Keratinocyte (primary cell): ENCODE data around the gene FAM53B. TPM values are rescaled to one million over a fixed set of nuclear protein-coding genes. Genes with fewer than 3 reads are reported as not detected.

Experiments used
- DNase-seq: peaks from one replicate; pipeline ENCODE4 v3.0.0-alpha.2; 2011; ENCODE audit warnings: low read depth, missing footprints, low spot score
- FAIRE-seq: peaks from 2 replicates; lab custom pipeline; 2011; peaks lifted over from hg19 to GRCh38; lab: Jason Lieb, UNC
- H2AFZ ChIP-seq: 2 replicates; pipeline ENCODE4 v1.6.0; 2012; ENCODE audit warnings: low read length, control low read depth, inconsistent platforms; ENCODE audit not compliant: control insufficient read depth
- H3K27ac ChIP-seq: 2 replicates; pipeline ENCODE4 v1.5.1; 2011; ENCODE audit warnings: low read length; ENCODE audit not compliant: control insufficient read depth, insufficient read depth
- H3K27me3 ChIP-seq: 3 replicates; pipeline ENCODE4 v1.6.0; 2011; ENCODE audit warnings: low read length; ENCODE audit not compliant: control insufficient read depth, insufficient read depth; ENCODE audit errors: extremely low read depth
- H3K36me3 ChIP-seq, 2 experiments: 2 replicates in 1 of 2; 3 replicates in 1 of 2; pipeline ENCODE4 v1.5.1; 2011; ENCODE audit warnings: low read length in 2 of 2, mild to moderate bottlenecking in 1 of 2; ENCODE audit not compliant: control insufficient read depth in 2 of 2, insufficient read depth in 2 of 2; ENCODE audit errors: extremely low read depth in 1 of 2
- H3K4me1 ChIP-seq: 3 replicates; pipeline ENCODE4 v1.5.1; 2011; ENCODE audit warnings: low read length; ENCODE audit not compliant: control insufficient read depth, insufficient read depth; ENCODE audit errors: extremely low read depth
- H3K4me2 ChIP-seq: 3 replicates; pipeline ENCODE4 v1.6.0; 2011; ENCODE audit warnings: low read depth, low read length; ENCODE audit not compliant: control insufficient read depth, insufficient read depth; ENCODE audit errors: extremely low read depth
- H3K4me3 ChIP-seq, 3 experiments: fragments of 200-600 bp in 1 of 3; sonication (generic) in 1 of 3; 2 replicates in 2 of 3; 3 replicates in 1 of 3; pipeline ENCODE4 v1.5.1; 2011 to 2016; ENCODE audit warnings: low read length in 3 of 3, mild to moderate bottlenecking in 3 of 3, control low read depth in 2 of 3, inconsistent platforms in 1 of 3, low read depth in 1 of 3, mixed read lengths in 1 of 3, mixed run types in 1 of 3, moderate library complexity in 1 of 3; ENCODE audit not compliant: control insufficient read depth in 2 of 3, insufficient read depth in 2 of 3; ENCODE audit errors: extremely low read depth in 1 of 3
- H3K79me2 ChIP-seq: 2 replicates; pipeline ENCODE4 v1.6.0; 2012; ENCODE audit warnings: low read length; ENCODE audit not compliant: control insufficient read depth, insufficient read depth
- H3K9ac ChIP-seq: 3 replicates; pipeline ENCODE4 v1.6.0; 2011; ENCODE audit warnings: low read length; ENCODE audit not compliant: control insufficient read depth, insufficient read depth; ENCODE audit errors: extremely low read depth
- H3K9me1 ChIP-seq: 3 replicates; pipeline ENCODE4 v1.6.0; 2011; ENCODE audit warnings: low read length; ENCODE audit not compliant: control insufficient read depth, insufficient read depth; ENCODE audit errors: extremely low read depth
- H3K9me3 ChIP-seq: 2 replicates; pipeline ENCODE4 v1.5.1; 2012; ENCODE audit warnings: low read depth, low read length; ENCODE audit not compliant: control insufficient read depth
- H4K20me1 ChIP-seq: 3 replicates; pipeline ENCODE4 v1.6.0; 2011; ENCODE audit warnings: low read length; ENCODE audit not compliant: control insufficient read depth, insufficient read depth; ENCODE audit errors: extremely low read depth
- CTCF ChIP-seq, 3 experiments: IDR thresholded peaks in 1 of 3; conservative IDR thresholded peaks in 1 of 3; optimal IDR thresholded peaks in 1 of 3; 2 replicates in 2 of 3; 3 replicates in 1 of 3; pipeline versions ENCODE3 to v1.5.1; 2011; ENCODE audit warnings: low read length in 3 of 3, mild to moderate bottlenecking in 3 of 3, moderate library complexity in 2 of 3, control low read depth in 1 of 3, inconsistent platforms in 1 of 3; ENCODE audit not compliant: insufficient read depth in 2 of 3; ENCODE audit errors: extremely low read depth in 1 of 3
- EZH2 ChIP-seq: IDR thresholded peaks from one replicate; pipeline ENCODE4 v1.6.1; 2012; ENCODE audit warnings: inconsistent platforms, mild to moderate bottlenecking, low read length, moderate library complexity
- dilution Hi-C: fragments of 300-500 bp; cut with MboI; formaldehyde crosslinking; loops from one replicate; pipeline ENCODE4 v1.7.0; 2020; ENCODE audit warnings: low sequenced_read_pairs; ENCODE audit not compliant: extremely low pct_ligation_motif_present
- polyA plus RNA-seq, 5 experiments: library from polyadenylated mRNA; depleted of rRNA in 3 of 5; stranded (reverse) in 3 of 5; stranded (forward) in 1 of 5; unstranded in 1 of 5; fragments of >200 nt; gene quantifications; 1 replicate in 1 of 5; 2 replicates in 3 of 5; 3 replicates in 1 of 5; pipeline versions ENCODE4 v1.2.1 to v1.2.3, GENCODE V29; 2011 to 2012; ENCODE audit warnings: missing spikeins in 2 of 5, low read depth in 1 of 5, low replicate concordance in 1 of 5

Gene FAM53B
- polyA plus RNA-seq, 1 donor (not counting 4 experiments of a cell fraction or from before 2014, with no cell fraction given): 8.6 TPM

- H3K9me1 ChIP-seq: no peaks in the 10 kb centered on the region
- FAIRE-seq (no peak), DNase-seq (no peak)
- dilution Hi-C loops: no loop called here
- H3K9me3 ChIP-seq: no peaks in the 10 kb centered on the region
- no peak overlapping the region for H3K9ac ChIP-seq
- no peaks in the 10 kb centered on the region for H3K36me3 ChIP-seq
- H3K27me3 ChIP-seq: no peaks in the 10 kb centered on the region
- H3K4me3 ChIP-seq: no peak overlapping the region
- H3K79me2 ChIP-seq: no peaks in the 10 kb centered on the region
- H3K4me2 ChIP-seq: no peak overlapping the region
- peaks cover 5% of the 10 kb centered on the region for H3K4me1 ChIP-seq
- H3K27ac ChIP-seq: no peak overlapping the region
- TF ChIP-seq EZH2 (no peak), CTCF (optimal IDR thresholded peaks at IDR 0.05 in 1 of 3, IDR thresholded peaks at IDR 0.05 in 1 of 3, conservative IDR thresholded peaks at IDR 0.05 in 1 of 3; ENCODE audit: extremely low read depth in 1 of 3, insufficient read depth in 2 of 3, low read length in 3 of 3) (no peak)
- H2AFZ ChIP-seq: no peak overlapping the region
- H4K20me1 ChIP-seq: no peaks in the 10 kb centered on the region
Observed at GRCh38 chr10:124574456-124575070, 169.6 kb downstream of the FAM53B start.

- FAIRE-seq: no peak
- Histone ChIP-seq H3K9me1 (no peaks in the 10 kb centered on the region), H3K4me2 (no peak overlapping the region), H3K9me3 (no peaks in the 10 kb centered on the region), H3K79me2 (no peaks in the 10 kb centered on the region), H3K27me3 (no peaks in the 10 kb centered on the region), H2AFZ (no peak overlapping the region), H3K36me3 (no peaks in the 10 kb centered on the region), H3K4me1 (peaks cover 5% of the 10 kb centered on the region), H3K27ac (no peak overlapping the region), H3K9ac (no peak overlapping the region), H3K4me3 (no peak overlapping the region), H4K20me1 (no peaks in the 10 kb centered on the region)
- no peak for DNase-seq
- TF ChIP-seq CTCF (optimal IDR thresholded peaks at IDR 0.05 in 1 of 3, IDR thresholded peaks at IDR 0.05 in 1 of 3, conservative IDR thresholded peaks at IDR 0.05 in 1 of 3; ENCODE audit: extremely low read depth in 1 of 3, insufficient read depth in 2 of 3, low read length in 3 of 3) (no peak), EZH2 (no peak)
- dilution Hi-C loops: no loop called here
Observed at GRCh38 chr10:124573726-124574455, 170.3 kb downstream of the FAM53B start.
